RWPE2 (cell line): Measurements from ENCODE around the gene EMILIN2.

ENCODE experiments used
- ATAC-seq: fragments of 200-7000 bp; cut with Tn5 transposase; 3 replicates; pipeline ENCODE4 v1.9.1; 2021; ENCODE audit warnings: low read depth
- DNase-seq: peaks from one replicate; pipeline ENCODE4 v3.0.0-alpha.2; 2020; ENCODE audit warnings: low spot score
- H3K27ac ChIP-seq: fragments of 450-650 bp; 2 replicates; pipeline ENCODE4 v1.5.1; 2017; ENCODE audit warnings: mild to moderate bottlenecking; ENCODE audit not compliant: poor library complexity, severe bottlenecking
- H3K27me3 ChIP-seq: fragments of 250-450 bp; sonication (Bioruptor Pico); 2 replicates; pipeline ENCODE4 v1.5.1; 2021; ENCODE audit warnings: mild to moderate bottlenecking, moderate library complexity; ENCODE audit not compliant: insufficient read depth, poor library complexity, severe bottlenecking
- H3K36me3 ChIP-seq: fragments of 250-450 bp; sonication (Bioruptor Pico); 2 replicates; pipeline ENCODE4 v1.5.1; 2020; ENCODE audit warnings: low read depth, mild to moderate bottlenecking, moderate library complexity
- H3K4me1 ChIP-seq: fragments of 250-450 bp; sonication (Bioruptor Pico); 2 replicates; pipeline ENCODE4 v1.5.1; 2021; ENCODE audit warnings: mild to moderate bottlenecking, moderate library complexity; ENCODE audit not compliant: insufficient read depth, poor library complexity, severe bottlenecking
- H3K4me3 ChIP-seq: fragments of 250-450 bp; sonication (Bioruptor Pico); 2 replicates; pipeline ENCODE4 v1.5.1; 2021; ENCODE audit warnings: mild to moderate bottlenecking, moderate library complexity; ENCODE audit not compliant: severe bottlenecking
- H3K9me3 ChIP-seq: fragments of 250-450 bp; sonication (Bioruptor Pico); 2 replicates; pipeline ENCODE4 v1.5.1; 2021; ENCODE audit warnings: mild to moderate bottlenecking, moderate library complexity; ENCODE audit not compliant: severe bottlenecking
- CTCF ChIP-seq: fragments of 450-650 bp; IDR thresholded peaks from one replicate; pipeline ENCODE4 v1.5.1; 2017; ENCODE audit warnings: mild to moderate bottlenecking, moderate library complexity; ENCODE audit not compliant: poor library complexity, severe bottlenecking

Gene EMILIN2

GRCh38 chr18:2954869-2955645, 108.3 kb downstream of the EMILIN2 start:
- no peaks in the 10 kb centered on the region for H3K9me3 ChIP-seq
- peaks cover 26% of the 10 kb centered on the region for H3K36me3 ChIP-seq
- ATAC-seq = no peak
- H3K27ac ChIP-seq = no peak overlapping the region
- TF ChIP-seq CTCF = no peak
- H3K27me3 ChIP-seq = no peaks in the 10 kb centered on the region
- H3K4me3 ChIP-seq = no peak overlapping the region
- no peak for DNase-seq
- no peaks in the 10 kb centered on the region for H3K4me1 ChIP-seq

- H3K36me3 ChIP-seq = peaks cover 25% of the 10 kb centered on the region
- no peak for TF ChIP-seq CTCF
- H3K27me3 ChIP-seq = no peaks in the 10 kb centered on the region
- ATAC-seq = no peak
- no peak for DNase-seq
- no peaks in the 10 kb centered on the region for H3K9me3 ChIP-seq
- no peak overlapping the region for H3K4me3 ChIP-seq
- H3K4me1 ChIP-seq = no peaks in the 10 kb centered on the region
- H3K27ac ChIP-seq = no peak overlapping the region
These were observed 109.2 kb downstream of the EMILIN2 start for GRCh38 chr18:2956056-2956455.

- Histone ChIP-seq H3K36me3 (peaks cover 9% of the 10 kb centered on the region), H3K4me3 (no peak overlapping the region), H3K27ac (no peak overlapping the region), H3K4me1 (no peaks in the 10 kb centered on the region), H3K27me3 (no peaks in the 10 kb centered on the region), H3K9me3 (no peaks in the 10 kb centered on the region)
- no peak for TF ChIP-seq CTCF
- DNase-seq (no peak), ATAC-seq (no peak)
These were observed 112.1 kb downstream of the EMILIN2 start for GRCh38 chr18:2958819-2959298.

GRCh38 chr18:2959341-2959740, 112.5 kb downstream of the EMILIN2 start:
- Histone ChIP-seq H3K36me3 (peaks cover 5% of the 10 kb centered on the region), H3K4me1 (no peaks in the 10 kb centered on the region), H3K27ac (no peak overlapping the region), H3K4me3 (no peak overlapping the region), H3K9me3 (no peaks in the 10 kb centered on the region), H3K27me3 (no peaks in the 10 kb centered on the region)
- no peak for TF ChIP-seq CTCF
- ATAC-seq (no peak), DNase-seq (no peak)

GRCh38 chr18:2960983-2961696, 114.3 kb downstream of the EMILIN2 start:
- peaks cover 5% of the 10 kb centered on the region; the same call in 1 of the 2 replicates for H3K36me3 ChIP-seq
- no peaks in the 10 kb centered on the region for H3K4me1 ChIP-seq
- no peak for TF ChIP-seq CTCF
- H3K27ac ChIP-seq = no peak overlapping the region
- H3K27me3 ChIP-seq = no peaks in the 10 kb centered on the region
- no peak for DNase-seq
- H3K9me3 ChIP-seq = no peaks in the 10 kb centered on the region
- H3K4me3 ChIP-seq = no peak overlapping the region
- ATAC-seq = no peak
